GM23248 (cell line): Measurements from ENCODE around the gene DDI1. TPM values are rescaled to one million over a fixed set of nuclear protein-coding genes. Genes with fewer than 3 reads are reported as not detected.
"Not testable (repeated sequence)": the region's sequence is repeated elsewhere in the genome, so short reads cannot be mapped to it uniquely, and the experiment has no call there.

Experiments used
- DNase-seq: peaks from one replicate; pipeline ENCODE4 v3.0.0-alpha.2; 2015
- H2AFZ ChIP-seq: fragments of 200-600 bp; sonication (generic); 2 replicates; pipeline ENCODE4 v1.6.1; 2016; ENCODE audit warnings: antibody characterized with exemption
- H3F3A ChIP-seq: fragments of 200-600 bp; sonication (generic); 2 replicates; pipeline ENCODE4 v1.6.1; 2016; ENCODE audit warnings: mild to moderate bottlenecking, antibody characterized with exemption, mixed run types; ENCODE audit not compliant: insufficient read depth
- H3K27ac ChIP-seq: fragments of 200-600 bp; sonication (generic); 2 replicates; pipeline ENCODE4 v1.5.1; 2016; ENCODE audit warnings: mild to moderate bottlenecking
- H3K27me3 ChIP-seq: fragments of 200-600 bp; sonication (generic); replicated peaks from 2 replicates; pipeline ENCODE4 v1.6.1; 2016; ENCODE audit warnings: mild to moderate bottlenecking; ENCODE audit not compliant: insufficient read depth
- H3K36me3 ChIP-seq: fragments of 200-600 bp; sonication (generic); 2 replicates; pipeline ENCODE4 v1.6.1; 2016; ENCODE audit warnings: low read depth, mild to moderate bottlenecking
- H3K4me1 ChIP-seq: fragments of 200-600 bp; sonication (generic); 2 replicates; pipeline ENCODE4 v1.6.1; 2016; ENCODE audit warnings: mild to moderate bottlenecking; ENCODE audit not compliant: insufficient read depth
- H3K4me2 ChIP-seq: fragments of 200-600 bp; sonication (generic); one replicate; pipeline ENCODE4 v1.6.1; 2016; ENCODE audit warnings: mild to moderate bottlenecking; ENCODE audit not compliant: unreplicated experiment
- H3K4me3 ChIP-seq: fragments of 200-600 bp; sonication (generic); 2 replicates; pipeline ENCODE4 v1.5.1; 2016; ENCODE audit warnings: mild to moderate bottlenecking
- H3K79me2 ChIP-seq: fragments of 200-600 bp; sonication (generic); 2 replicates; pipeline ENCODE4 v1.6.1; 2016; ENCODE audit warnings: mild to moderate bottlenecking; ENCODE audit not compliant: insufficient read depth
- H3K9ac ChIP-seq: fragments of 200-600 bp; sonication (generic); 2 replicates; pipeline ENCODE4 v1.6.1; 2016; ENCODE audit warnings: mild to moderate bottlenecking
- H3K9me2 ChIP-seq: fragments of 200-600 bp; sonication (generic); 2 replicates; pipeline ENCODE4 v1.6.1; 2016; ENCODE audit warnings: mixed run types, mild to moderate bottlenecking, moderate library complexity; ENCODE audit not compliant: insufficient read depth
- H3K9me3 ChIP-seq: fragments of 200-600 bp; sonication (generic); one replicate; pipeline ENCODE4 v1.6.1; 2017; ENCODE audit warnings: low read depth
- H4K20me1 ChIP-seq: fragments of 200-600 bp; sonication (generic); 2 replicates; pipeline ENCODE4 v1.6.0; 2016; ENCODE audit not compliant: insufficient read depth
- EZH2 ChIP-seq: fragments of 200-600 bp; sonication (generic); IDR thresholded peaks from 2 replicates; pipeline ENCODE4 v1.6.1; 2018; ENCODE audit warnings: antibody characterized with exemption, mild to moderate bottlenecking; ENCODE audit not compliant: insufficient read depth, poor library complexity, severe bottlenecking
- EZH2phosphoT487 ChIP-seq: fragments of 200-600 bp; sonication (generic); IDR thresholded peaks from 2 replicates; pipeline ENCODE4 v1.6.1; 2018; ENCODE audit warnings: antibody characterized with exemption, moderate library complexity, mild to moderate bottlenecking, low read depth; ENCODE audit not compliant: insufficient read depth
- WGBS, 2 experiments: methylation state at CpG; one replicate each; pipeline ENCODE4 v1.1.6; 2015 to 2017; ENCODE audit warnings: low lambda C conversion rate in 2 of 2, low coverage in 1 of 2; ENCODE audit errors: missing lambda C conversion rate in 2 of 2; 5-methylcytosine and 5-hydroxymethylcytosine counted together
- in situ Hi-C: fragments of 300-500 bp; cut with MboI; formaldehyde crosslinking; loops from 2 replicates; pipeline ENCODE4 v1.15.0; 2020
- polyA plus RNA-seq: library from polyadenylated mRNA; unstranded; fragments of >200 nt; fragmentation: Nextera tagmentation; extraction: Ambion mirVana; gene quantifications from 2 replicates; pipeline ENCODE4 v1.2.1, GENCODE V29; 2016
- total RNA-seq: library from RNA; depleted of rRNA; stranded (reverse); fragments of >200 nt; shearing (Covaris generic); gene quantifications from 2 replicates; pipeline ENCODE4 v1.2.3, GENCODE V29; 2014

The DDI1 gene
- total and polyA plus RNA-seq, 2 experiments from 2014 or later, result not detected

DNA sequence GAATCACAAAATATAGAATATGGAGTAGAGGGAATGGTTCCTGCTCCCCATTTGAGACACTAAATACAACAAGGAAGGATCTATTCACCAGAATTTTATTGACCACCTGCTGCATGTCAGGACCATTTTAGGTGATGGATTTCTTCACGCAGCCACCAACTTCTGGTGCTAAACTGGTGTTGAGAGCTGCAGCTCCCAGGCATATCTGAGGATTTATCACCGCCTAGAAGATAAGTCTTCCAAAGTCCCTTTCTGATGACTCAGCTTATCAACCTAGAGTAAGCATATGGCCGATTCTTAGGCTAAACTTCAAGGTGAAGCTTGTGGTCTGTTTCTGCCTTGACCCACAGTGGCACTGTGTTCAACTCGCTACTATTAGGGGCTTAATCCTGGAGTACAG lies 6.7 kb downstream of the DDI1 start:
- H3K9me3 ChIP-seq, result no peaks in the 10 kb centered on the region
- H3F3A ChIP-seq, result no peaks in the 10 kb centered on the region
- H3K4me3 ChIP-seq, result no peak overlapping the region
- in situ Hi-C loops, result no loop called here
- H3K36me3 ChIP-seq, result no peaks in the 10 kb centered on the region
- H3K4me2 ChIP-seq, result no peak overlapping the region
- TF ChIP-seq EZH2, result no peak
- no peak for TF ChIP-seq EZH2phosphoT487
- H3K27me3 ChIP-seq, result no peaks in the 10 kb centered on the region
- H3K4me1 ChIP-seq, result peaks cover 12% of the 10 kb centered on the region; the same call in 1 of the 2 replicates
- no peak overlapping the region for H2AFZ ChIP-seq
- WGBS, 2 experiments, result 74 to 77% methylated on average over 4 of the region's 4 CpGs
- no peaks in the 10 kb centered on the region for H4K20me1 ChIP-seq
- DNase-seq, result no peak
- H3K9me2 ChIP-seq, result no peaks in the 10 kb centered on the region
- no peak overlapping the region for H3K9ac ChIP-seq
- H3K79me2 ChIP-seq, result no peaks in the 10 kb centered on the region
- no peak overlapping the region for H3K27ac ChIP-seq

DNA sequence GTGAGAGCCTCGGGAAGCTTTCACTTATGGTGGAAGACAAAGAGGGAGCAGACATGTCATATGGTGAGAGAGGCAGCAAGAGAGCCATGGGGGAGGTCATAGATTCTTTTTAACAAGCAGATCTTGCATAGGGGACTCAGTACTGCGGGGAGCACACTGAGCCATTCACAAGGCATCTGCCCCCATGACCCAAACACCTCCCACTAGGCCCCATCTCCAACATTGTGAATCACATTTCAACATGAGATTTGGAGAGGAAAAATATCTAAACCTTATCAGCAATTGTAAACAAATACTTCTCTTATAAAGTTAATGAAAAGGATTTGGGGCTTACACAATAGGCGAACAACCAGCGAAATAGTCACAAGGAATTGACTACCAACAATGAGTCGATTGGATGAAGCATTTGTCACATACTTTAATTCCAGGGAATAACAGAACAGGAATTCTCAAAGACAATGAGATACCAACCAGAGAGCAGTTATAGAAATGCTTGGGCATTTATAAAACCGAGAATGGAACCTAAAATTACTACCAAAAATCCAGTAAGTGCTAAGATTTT lies 7.3 kb downstream of the DDI1 start:
- no peaks in the 10 kb centered on the region for H3K9me3 ChIP-seq
- no peaks in the 10 kb centered on the region for H4K20me1 ChIP-seq
- no peak overlapping the region for H3K9ac ChIP-seq
- H3K27ac ChIP-seq, result no peak overlapping the region
- H3K27me3 ChIP-seq, result no peaks in the 10 kb centered on the region
- H3K79me2 ChIP-seq, result no peaks in the 10 kb centered on the region
- no peak overlapping the region for H2AFZ ChIP-seq
- no peak for TF ChIP-seq EZH2
- no peak for TF ChIP-seq EZH2phosphoT487
- 46 to 49% methylated on average over 6 of the region's 6 CpGs for WGBS, 2 experiments
- no peak overlapping the region for H3K4me2 ChIP-seq
- in situ Hi-C loops, result no loop called here
- no peak overlapping the region for H3K4me3 ChIP-seq
- no peaks in the 10 kb centered on the region for H3K9me2 ChIP-seq
- H3F3A ChIP-seq, result no peaks in the 10 kb centered on the region
- no peaks in the 10 kb centered on the region for H3K36me3 ChIP-seq
- peaks cover 12% of the 10 kb centered on the region; the same call in 1 of the 2 replicates for H3K4me1 ChIP-seq
- DNase-seq, result peak; percentile 34

DNA sequence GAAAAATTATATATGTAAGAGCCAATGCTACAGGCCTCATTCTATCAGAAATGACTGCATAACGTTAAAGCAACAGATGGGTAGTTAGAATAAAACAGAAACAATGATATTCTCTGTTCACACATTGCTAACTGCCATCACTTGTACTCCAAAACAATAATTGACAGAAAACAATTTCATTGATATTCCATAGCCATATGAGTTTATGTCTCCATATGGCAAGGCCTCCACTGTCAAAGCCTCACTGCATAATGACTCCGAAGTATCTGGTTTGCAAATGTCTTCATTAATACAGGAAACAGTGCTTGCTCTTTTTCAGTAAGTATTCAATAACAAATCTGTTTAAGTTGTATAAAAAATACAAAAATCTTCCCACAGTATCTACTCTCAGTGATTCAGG lies 9.9 kb downstream of the DDI1 start:
- Histone ChIP-seq H3K4me3 (no peak overlapping the region), H3K9ac (no peak overlapping the region), H3K4me2 (no peak overlapping the region), H3K27ac (no peak overlapping the region), H2AFZ (no peak overlapping the region), H3K79me2 (no peaks in the 10 kb centered on the region), H3K4me1 (peaks cover 12% of the 10 kb centered on the region; the same call in 1 of the 2 replicates), H3K36me3 (no peaks in the 10 kb centered on the region), H3K9me2 (no peaks in the 10 kb centered on the region), H3K27me3 (no peaks in the 10 kb centered on the region), H3K9me3 (no peaks in the 10 kb centered on the region), H4K20me1 (no peaks in the 10 kb centered on the region), H3F3A (no peaks in the 10 kb centered on the region)
- 91 to 94% methylated on average over 2 of the region's 2 CpGs for WGBS, 2 experiments
- in situ Hi-C loops, result no loop called here
- no peak for DNase-seq
- TF ChIP-seq EZH2 (no peak), EZH2phosphoT487 (no peak)

DNA sequence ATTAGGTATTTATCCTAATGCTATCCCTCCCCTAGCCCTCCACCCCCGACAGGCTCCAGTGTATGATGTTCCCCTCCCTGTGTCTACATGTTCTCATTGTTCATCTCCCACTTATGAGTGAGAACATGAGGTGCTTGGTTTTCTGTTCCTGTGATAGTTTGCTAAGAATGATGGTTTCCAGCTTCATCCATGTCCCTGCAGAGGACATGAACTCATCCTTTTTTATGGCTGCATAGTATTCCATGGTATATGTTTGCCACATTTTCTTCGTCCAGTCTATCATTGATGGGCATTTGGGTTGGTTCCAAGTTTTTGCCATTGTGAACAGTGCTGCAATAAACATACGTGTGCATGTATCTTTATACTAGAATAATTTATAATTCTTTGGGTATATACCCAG lies 10.4 kb downstream of the DDI1 start:
- H3F3A ChIP-seq, H3K27ac ChIP-seq, H3K4me2 ChIP-seq, H2AFZ ChIP-seq, in situ Hi-C loops, H3K9me2 ChIP-seq, H3K4me3 ChIP-seq, H3K9ac ChIP-seq, DNase-seq, H4K20me1 ChIP-seq, H3K9me3 ChIP-seq, H3K79me2 ChIP-seq, H3K27me3 ChIP-seq, H3K36me3 ChIP-seq: not testable (repeated sequence)
- peaks cover 12% of the 10 kb centered on the region; the same call in 1 of the 2 replicates for H3K4me1 ChIP-seq
- 62 to 68% methylated on average over 3 of the region's 3 CpGs for WGBS, 2 experiments

- Histone ChIP-seq H3K4me1 (0 out of 2 replicates have a peak, but pooled peaks cover 1% of the 10 kb centered on the region), H3K9ac (no peak overlapping the region), H3K27me3 (no peaks in the 10 kb centered on the region), H3K36me3 (no peaks in the 10 kb centered on the region), H4K20me1 (no peaks in the 10 kb centered on the region), H3F3A (no peaks in the 10 kb centered on the region), H3K4me2 (no peak overlapping the region), H3K27ac (no peak overlapping the region), H3K9me3 (no peaks in the 10 kb centered on the region), H3K9me2 (no peaks in the 10 kb centered on the region), H3K79me2 (no peaks in the 10 kb centered on the region), H3K4me3 (no peak overlapping the region), H2AFZ (no peak overlapping the region)
- in situ Hi-C loops, result no loop called here
- DNase-seq, result no peak
- WGBS, 2 experiments, result 91 to 92% methylated on average over 4 of the region's 4 CpGs
- TF ChIP-seq EZH2 (no peak), EZH2phosphoT487 (no peak)
Observed at GRCh38 chr11:104049116-104049515, 12.7 kb downstream of the DDI1 start.
